ENCODE data around the gene RNU1-1. TPM values are rescaled to one million over a fixed set of nuclear protein-coding genes. Genes with fewer than 3 reads are reported as not detected.
"Not testable (repeated sequence)": the region's sequence is repeated elsewhere in the genome, so short reads cannot be mapped to it uniquely, and the experiment has no call there.

Gene RNU1-1
- total RNA-seq, 1 experiment from 2014 or later: not detected

DNA sequence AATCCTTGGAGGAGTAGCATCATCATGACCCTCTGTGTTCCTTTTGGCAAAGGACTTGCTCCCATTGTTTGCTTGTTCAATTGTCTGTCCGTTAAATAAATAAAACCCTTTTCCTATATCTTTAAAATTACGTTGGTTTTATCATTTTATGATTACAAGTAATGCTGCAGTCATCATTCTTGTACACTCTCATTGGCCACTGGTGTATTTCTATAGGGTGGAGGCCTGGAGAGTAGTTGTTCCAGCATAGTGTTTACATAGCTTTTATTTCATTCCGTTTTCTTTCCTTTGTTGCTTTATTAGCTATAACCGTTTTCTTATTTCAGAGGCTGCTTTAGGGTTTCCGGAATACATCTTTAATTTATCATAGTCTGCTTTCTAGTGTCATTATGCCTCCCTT, 7.6 kb upstream of the RNU1-1 start:
- not testable (repeated sequence) for DNase-seq (ENCODE audit: low read depth)

- no peak for DNase-seq (ENCODE audit: low read depth)
Observed at GRCh38 chr1:16521288-16521583, 7.2 kb upstream of the RNU1-1 start.

DNA sequence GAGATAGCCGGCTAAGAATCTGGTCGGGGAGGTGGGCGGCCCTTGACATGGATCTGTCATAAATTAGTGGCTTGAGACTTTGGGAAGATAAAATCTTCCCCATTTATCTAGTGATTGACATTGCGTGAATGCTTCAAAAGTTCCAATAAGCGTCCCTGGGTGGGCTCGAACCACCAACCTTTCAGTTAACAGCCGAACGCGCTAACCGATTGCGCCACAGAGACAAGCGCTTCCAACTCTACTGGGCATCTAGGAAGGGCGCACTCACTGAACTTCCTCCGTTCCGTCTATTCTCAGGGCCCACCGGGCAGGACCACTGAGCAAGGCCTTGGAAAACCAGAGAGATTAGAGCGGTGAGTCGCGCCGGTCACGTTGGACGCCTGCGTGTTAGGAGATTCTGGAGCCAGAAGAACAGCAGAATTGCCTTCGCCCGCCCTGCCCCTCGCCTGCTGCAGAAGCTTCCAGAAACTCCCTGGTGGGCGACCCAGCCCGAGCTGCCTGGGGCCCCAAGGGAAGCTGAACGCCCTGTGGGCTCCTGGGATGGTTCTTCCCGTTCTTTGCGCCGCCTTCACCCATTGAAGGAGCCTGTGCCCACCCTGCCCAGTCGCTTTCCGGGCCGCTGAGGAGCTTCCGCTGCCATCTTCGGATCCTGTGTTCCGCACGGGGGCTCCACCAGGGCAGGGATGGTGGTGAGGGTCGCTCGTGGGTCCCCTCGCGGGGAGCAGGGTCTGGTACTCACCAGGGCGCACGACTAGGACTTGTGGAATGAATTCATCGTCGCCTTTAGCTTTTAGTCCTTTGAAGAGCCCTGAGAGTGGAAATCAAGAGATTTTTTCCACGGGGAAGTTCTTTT, 6.6 kb upstream of the RNU1-1 start:
- not testable (repeated sequence) for DNase-seq (ENCODE audit: low read depth)

DNA sequence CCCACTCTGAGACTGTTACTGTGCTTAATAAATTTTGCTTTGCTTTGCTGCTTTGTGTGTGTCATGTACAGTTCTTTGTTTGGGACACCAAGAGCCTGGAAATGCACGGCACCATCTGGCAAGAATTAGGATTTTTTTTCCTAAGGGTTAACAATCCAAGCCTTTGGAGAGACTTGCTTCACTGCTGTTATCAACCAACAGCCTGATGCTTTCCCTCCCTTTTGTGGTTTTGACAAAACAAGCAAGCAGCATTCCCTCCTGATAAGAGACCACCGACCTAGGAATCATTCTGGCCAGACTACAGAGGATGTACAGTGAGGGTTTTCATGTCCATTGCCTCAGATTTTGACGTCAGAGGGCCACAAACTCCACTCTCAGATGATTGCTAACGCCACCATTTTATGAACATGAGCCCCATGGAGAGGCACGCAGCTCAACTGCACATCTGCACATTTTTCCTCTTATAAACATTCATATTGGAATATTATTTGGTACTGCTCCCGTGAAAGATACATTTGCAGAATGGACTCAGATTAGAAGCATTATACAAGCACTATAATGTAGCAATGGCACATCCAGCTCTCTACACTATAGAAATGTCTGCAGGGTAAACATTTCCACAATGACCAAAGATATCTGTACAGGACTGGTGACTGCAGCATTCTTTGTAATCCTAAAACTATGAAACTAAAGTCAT, 5.3 kb upstream of the RNU1-1 start:
- DNase-seq (ENCODE audit: low read depth): not testable (repeated sequence)

DNA sequence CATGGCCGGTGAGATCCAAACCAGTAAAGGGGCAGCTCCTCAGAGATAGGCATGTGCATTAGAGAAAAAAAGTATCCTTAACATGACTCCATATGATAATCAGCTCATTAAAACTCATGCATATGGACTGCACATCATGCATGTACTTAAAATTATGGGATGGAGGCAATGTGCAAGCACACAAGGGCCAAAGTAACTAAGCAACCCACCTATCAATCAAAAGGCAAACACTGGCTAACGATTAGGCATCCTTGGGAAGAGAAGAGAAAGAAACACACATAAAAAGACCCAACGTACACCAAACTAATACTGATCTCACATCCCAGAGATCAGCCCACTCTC, 4.8 kb upstream of the RNU1-1 start:
- not testable (repeated sequence) for DNase-seq (ENCODE audit: low read depth)

- DNase-seq (ENCODE audit: low read depth): not testable (repeated sequence)
Observed at GRCh38 chr1:16516694-16517410, 2.8 kb upstream of the RNU1-1 start.

DNA sequence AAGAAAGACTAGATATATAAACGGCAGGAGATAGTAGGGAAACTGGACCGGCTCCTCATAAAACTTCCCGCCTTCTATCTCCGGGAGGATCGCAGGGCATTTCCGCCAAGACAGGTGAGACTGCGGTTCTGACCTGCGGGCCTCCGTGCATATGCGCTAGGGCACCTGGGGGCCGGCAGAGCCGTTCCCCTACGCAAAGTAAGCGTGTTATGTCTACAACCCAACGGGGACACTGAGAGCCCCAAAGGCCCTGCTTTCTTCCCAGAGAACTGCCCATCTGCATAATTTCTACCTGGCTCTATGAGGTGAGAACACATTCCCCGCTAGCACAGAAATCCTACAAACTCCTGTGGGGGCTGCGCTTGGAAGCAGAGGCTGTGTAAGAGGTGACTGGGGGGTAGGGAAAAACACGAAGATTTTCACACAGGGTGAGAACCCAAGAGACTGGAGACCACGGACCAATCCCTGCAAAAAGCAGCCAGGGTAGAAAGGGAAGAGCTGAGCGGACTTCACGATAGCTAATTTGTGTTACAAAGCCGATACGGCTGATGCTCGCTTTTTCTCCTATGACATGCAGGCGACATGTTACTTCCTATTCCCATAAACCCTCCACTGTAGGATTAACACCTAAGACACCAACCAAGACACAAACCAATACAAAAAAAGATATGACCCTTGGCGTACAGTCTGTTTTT, 526 bp downstream of the RNU1-1 start:
- DNase-seq (ENCODE audit: low read depth): peak; percentile 97

DNA sequence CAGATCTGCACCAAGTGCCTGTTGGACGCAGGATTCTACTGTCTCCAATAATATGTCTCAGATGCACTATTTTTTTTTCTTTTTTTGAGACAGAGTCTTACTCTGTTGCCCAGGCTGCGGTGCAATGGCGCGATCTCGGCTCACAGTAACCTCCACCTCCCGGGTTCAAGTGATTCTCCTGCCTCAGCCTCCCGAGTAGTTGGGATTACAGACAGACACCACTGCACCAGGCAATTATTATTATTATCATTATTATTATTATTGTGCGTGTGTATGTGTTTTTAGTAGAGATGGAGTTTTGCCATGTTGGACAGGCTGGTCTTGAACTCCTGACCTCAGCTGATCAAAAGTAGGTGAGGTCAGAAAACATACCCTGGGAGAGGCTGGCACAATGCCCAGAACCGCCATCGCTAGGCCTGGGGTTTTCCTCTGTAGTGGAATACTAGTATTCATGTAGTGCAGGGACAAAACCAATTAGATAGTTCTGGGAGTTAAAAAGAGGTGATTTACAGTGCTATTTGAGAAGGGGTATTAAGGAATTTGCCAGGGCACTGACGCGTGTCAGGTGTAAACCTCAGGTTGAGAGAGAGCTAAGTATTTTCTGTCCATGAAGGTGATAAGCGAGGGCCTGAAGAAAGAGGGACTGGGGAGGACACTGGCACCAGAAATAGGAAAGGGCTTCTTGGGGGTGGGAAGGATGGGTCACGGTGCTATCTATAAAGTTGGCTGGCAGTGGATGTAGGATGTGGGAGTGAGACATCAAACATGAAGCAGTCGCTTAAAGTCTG, 1.3 kb downstream of the RNU1-1 start:
- DNase-seq (ENCODE audit: low read depth): peak; percentile 18

- DNase-seq (ENCODE audit: low read depth): not testable (repeated sequence)
Observed at GRCh38 chr1:16511926-16512325, 2.2 kb downstream of the RNU1-1 start.

GRCh38 chr1:16508861-16509445, 5.1 kb downstream of the RNU1-1 start:
- DNase-seq (ENCODE audit: low read depth): not testable (repeated sequence)

- DNase-seq (ENCODE audit: low read depth): not testable (repeated sequence)
Observed at GRCh38 chr1:16506364-16507136, 7.5 kb downstream of the RNU1-1 start.

GRCh38 chr1:16505870-16506269, 8.2 kb downstream of the RNU1-1 start:
- not testable (repeated sequence) for DNase-seq (ENCODE audit: low read depth)

- DNase-seq (ENCODE audit: low read depth): no peak
Observed at GRCh38 chr1:16503494-16503893, 10.6 kb downstream of the RNU1-1 start.

- DNase-seq (ENCODE audit: low read depth): not testable (repeated sequence)
Observed at GRCh38 chr1:16501446-16501845, 12.6 kb downstream of the RNU1-1 start.

DNA sequence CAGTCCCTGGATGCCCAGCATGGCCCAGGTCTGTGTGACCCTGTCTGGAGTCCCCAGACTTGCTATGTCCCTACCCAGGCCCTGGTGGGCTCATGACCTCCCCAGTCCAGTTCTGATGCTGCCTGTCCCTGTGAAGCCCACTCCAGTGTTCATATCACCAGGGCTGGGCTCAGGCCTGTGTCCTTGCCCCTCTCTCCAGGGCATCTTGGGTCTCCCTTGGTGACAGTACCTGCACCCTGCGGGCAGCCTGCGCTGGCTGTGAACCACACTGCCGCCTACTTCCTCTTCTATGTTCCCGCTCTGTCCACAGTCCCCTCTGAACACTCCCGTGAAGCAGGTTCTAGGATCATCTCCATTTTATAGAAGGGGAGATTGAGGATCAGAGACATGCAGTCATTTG, 13.1 kb downstream of the RNU1-1 start:
- not testable (repeated sequence) for DNase-seq (ENCODE audit: low read depth)

GRCh38 chr1:16500466-16500865, 13.6 kb downstream of the RNU1-1 start:
- DNase-seq (ENCODE audit: low read depth): not testable (repeated sequence)

DNA sequence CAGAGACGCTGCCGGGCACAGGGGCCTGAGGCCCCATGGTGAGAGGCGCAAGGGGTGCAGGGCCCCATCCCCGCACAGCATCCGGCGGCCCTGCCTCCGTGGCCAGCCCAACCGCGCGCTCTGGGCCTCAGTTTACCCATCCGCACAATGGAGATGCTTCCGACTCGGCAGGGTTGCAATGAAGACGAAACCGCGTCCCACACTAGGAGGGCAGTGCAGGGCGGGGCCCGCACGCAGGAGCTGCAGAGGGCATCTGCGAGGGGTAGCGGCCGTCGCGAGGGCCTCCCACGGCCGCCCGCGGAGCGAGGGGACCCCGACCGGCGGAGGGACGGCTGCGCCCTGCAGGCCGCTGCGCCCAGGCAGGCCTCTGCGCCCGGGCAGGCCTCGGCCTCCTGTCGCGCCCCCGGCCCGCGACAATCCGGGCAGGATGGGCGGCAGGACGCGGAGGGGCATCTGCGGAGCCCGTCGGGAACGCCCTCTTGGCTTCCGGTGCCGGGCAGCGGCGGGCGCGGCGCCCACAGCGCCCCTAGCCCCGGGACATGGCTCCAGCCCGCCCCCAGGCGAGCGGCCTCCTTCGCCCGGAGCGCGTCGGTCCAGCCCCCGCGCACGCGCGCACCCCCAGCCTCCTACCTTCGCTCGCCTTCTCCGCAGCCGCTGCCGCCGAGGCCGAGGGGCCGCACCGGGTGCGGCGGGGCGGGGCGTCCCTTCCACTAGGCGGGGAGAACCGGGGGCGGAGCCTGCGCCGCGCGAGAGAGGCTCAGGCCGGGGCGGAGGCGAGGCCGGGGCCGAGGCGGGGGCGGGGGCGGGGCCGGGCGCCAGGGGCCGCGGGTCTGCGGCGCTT, 15.3 kb downstream of the RNU1-1 start:
- DNase-seq (ENCODE audit: low read depth): peak; percentile 79

DNA sequence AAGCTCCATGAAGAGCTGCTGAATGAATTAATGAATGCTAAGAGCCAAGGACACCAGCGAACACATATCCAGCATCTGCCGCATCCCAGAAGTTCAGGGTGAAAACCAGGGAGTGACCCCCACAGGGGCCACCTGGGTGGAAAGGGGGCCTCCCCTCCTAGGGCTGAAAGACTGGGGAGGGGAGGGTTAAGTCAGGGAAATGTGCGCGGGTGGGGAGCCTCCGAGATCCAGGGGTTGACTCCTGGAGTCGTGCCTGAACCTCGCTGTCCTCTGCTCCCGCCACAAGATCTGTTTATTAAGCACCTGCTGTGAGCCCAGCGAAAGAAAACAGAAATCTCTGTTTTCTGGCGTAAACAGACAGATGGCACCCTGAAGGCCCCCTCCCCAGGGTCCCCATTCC, 16.0 kb downstream of the RNU1-1 start:
- not testable (repeated sequence) for DNase-seq (ENCODE audit: low read depth)

GRCh38 chr1:16497474-16497904, 16.6 kb downstream of the RNU1-1 start:
- not testable (repeated sequence) for DNase-seq (ENCODE audit: low read depth)
